DMS53 (cell line): ENCODE results near the gene PCBD1.
"Not testable (repeated sequence)": the region's sequence is repeated elsewhere in the genome, so short reads cannot be mapped to it uniquely, and the experiment has no call there.

Source experiments
- DNase-seq: peaks from one replicate; lab custom pipeline; 2025; lab: John Stamatoyannopoulos, UW

Gene PCBD1

DNA sequence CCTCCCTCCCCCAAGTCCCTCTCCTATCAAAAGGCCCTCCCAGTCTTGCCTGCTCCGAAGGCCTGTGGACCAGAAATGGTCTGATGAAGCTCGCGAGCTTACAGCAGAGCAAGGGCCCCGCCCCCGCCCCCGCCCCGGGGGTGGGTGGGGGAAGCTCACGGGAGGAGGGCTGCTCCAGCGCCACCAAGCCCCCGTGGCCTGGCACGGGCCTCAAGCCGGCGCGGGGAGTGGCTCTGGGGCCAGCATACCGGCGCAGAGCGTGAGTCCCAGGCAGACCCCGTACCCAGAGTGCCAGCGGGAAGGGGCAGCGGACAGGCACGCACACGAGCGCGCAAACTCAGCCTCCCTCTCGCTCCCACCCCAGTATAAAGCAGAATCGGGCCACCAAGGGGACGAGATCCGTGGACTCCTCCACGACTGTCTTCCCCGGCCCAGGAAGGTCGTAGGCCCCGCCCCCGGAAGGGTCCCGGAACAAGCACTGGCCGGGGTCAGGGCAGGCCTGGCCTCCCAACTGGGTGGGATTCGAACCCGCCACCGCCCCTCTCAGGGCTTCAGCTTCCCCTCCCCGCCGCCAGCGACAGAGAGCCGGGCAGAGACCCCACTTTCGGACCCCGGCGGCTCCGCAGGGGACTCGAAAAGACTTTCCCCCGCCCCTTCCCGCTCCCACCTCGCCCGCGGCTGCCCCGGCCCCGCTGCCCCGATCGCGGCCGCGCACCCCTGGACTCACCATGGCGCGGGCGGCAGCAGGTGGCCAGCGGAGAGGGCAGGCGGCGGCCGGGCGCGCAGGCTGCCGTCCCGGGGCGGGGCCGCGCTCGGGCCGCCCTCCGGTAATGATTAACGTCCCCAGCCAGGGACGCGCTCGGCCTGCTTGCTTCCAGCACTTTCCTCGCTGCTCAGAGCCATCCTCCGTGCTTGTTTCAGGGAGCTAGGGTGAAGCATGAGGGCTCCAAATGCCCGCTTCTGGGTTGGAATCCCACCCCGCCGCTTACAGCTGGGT lies at the start of gene PCBD1:
TSS of gene PCBD1 (minus strand) at position 762 of the 997 bp plus-strand sequence. CDS start at position 730, 32 bp downstream.
- peak; percentile 93 for DNase-seq

- DNase-seq: no peak
Measured at GRCh38 chr10:70937661-70938060, 49.3 kb upstream of the PCBD1 start.

DNA sequence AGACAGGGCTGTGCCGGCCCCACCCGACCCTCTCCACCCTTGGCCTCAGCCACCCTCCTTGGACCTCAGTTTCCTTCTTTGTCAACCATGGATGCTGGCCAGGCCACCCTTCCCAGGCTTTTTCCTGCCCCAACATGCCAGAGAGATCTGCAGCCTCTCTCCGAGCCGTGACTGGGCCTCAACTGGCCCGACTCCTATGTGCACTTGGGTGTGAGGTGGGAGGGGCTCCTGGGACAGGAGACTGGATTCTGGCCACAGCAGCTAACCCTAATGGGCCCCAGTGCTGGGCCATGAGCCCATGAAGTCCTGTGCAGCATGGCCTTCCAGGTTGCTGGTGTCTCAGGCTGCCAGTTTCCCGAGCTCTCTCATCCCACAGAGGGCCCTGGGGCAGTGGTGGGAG lies 47.7 kb upstream of the PCBD1 start:
- DNase-seq: no peak

DNA sequence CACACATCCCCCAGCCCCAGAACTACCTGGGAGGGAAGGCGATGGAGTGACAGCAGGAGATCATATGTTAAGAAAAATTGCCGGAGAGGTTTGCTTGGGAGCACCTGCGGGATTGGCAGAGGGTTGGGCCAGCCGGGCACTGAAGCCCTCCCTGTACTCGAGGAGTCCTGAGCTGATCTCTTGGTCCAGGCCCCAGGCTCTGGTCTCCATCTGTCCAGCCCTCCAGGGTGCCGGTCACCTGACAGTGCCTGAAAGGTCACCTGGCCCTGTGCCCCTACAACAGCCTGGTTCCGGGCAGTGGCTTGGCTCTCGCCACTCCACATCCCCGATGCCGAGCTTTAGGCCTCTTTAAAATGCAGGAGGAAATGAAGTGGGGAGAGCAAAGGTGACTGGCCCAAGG lies 47.3 kb upstream of the PCBD1 start:
- DNase-seq: no peak

- no peak for DNase-seq
Measured at GRCh38 chr10:70935125-70935625, 46.8 kb upstream of the PCBD1 start.

DNA sequence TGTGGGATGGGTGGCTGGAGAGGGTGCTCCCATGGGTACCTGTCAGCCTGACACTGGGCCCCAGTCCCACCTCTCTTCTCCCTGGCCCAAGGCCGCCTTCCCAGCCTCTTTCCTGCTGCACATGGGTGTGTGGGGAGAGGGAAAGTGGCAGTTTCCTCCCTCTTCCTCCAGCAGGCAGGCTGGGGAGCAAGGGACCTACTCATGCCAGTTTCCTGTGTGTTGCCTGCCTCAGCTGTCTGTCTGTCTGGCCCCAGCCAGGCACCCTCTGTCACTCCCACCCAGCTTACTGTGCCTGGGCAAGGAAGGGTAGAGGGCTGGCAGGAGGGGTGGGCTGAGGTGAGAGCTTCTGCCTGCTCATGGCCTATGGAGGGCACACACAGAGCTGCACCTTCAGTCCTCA lies 46.3 kb upstream of the PCBD1 start:
- no peak for DNase-seq

GRCh38 chr10:70932392-70933196 lies 44.2 kb upstream of the PCBD1 start:
- DNase-seq: no peak

DNA sequence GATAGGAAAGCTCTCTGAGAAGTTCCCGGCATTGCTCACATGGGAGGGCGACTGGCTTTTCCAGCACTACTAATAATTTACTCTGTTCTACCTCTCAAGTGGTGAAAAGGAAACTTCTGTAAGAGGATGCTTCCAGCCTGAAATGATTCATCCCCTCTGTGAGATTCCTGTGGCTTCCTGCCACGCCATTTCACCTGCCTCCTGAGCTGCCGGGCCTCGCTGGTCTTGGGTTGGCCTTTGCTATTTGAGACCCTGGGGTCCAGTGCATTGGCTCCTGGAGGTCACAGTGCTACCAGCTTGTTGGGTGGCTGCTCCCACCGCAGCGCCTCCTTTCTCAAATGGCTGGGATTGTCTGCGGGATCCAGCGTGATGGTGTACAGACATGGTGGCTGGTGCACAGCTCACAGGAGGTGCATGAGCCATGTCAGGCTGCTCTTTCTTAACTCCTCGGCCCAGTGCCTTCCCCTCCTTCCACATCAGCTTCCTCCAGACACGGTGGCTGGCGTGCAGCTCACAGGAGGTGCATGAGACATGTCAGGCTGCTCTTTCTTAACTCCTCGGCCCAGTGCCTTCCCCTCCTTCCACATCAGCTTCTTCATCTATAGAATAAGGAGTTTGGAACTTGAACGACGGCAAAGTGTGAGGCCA lies 42.9 kb upstream of the PCBD1 start:
- DNase-seq: peak; percentile 30

DNA sequence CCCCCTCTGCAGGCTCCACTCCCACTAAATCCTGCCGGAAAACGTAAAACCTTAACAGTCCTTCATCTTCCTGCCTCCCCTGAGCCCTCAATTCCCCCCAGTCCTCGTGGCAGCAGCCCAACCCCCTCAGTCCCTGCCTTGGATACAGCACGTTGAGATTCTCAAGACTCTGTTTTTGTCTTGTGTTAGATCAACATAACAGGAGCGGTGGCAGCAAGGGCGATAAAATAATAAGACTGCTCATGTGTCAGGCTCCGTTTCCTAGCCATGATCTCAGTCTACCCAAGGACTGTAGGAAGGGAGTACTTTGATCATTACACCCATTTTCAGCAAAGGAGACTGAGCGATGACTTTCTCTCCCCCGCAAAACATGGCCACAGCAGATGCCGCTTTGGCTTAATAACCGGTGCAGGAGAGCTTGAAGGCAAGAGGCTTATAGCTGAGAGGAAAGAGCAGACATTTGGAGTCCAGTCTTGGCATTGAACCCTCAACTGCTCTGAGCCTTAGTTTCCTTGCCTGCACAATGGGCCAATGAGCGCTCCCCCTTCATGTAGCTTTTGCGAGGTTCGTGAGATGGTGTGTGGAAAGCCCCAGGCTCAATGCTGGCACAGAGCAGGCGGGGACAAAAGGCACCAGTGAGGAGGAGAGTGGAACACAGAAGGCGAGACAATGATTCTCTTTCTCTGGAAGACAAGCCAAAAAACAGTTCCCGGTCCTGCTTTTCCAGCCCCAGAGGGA lies 42.1 kb upstream of the PCBD1 start:
- DNase-seq: no peak

- no peak for DNase-seq
Measured at GRCh38 chr10:70928140-70928539, 39.8 kb upstream of the PCBD1 start.

GRCh38 chr10:70927189-70927943 lies 39.0 kb upstream of the PCBD1 start:
- no peak for DNase-seq

DNA sequence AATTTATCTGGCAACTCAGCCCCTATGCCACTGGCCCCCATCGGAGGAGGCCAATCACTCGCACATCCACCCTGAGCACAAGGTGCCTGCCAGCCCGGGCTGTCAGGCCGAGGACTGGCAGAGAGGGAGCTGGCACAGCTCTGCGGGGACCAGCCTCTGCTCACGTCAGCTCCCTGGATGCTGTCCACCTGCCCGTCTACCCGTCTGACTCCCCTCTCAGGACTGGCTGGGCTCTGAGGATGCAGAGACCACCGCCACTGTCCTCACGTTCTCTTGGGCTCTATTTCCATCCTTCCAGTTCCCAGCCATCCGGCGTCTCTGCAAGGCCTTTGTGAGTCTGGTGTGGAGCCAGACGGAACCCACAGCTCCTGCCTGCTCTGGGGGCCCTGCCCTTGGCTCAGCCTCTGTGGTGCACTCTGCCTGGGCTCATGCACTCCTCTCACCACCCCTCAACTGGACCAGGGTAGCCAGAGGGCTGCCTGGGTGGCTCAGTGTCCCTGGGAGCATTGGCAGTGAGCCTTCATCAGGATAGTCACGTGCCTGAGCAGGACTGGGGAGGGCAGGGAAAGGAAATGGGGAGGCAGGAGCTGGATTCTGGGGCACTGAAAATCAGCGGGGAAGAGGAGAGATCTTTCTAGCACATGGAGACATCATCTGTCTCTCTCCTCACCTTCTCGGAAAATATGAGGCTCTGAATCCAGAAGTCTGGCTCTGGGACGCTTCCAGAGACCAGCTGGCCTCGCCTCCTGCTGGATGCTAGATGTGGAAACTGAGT lies 38.0 kb upstream of the PCBD1 start:
- no peak for DNase-seq

DNA sequence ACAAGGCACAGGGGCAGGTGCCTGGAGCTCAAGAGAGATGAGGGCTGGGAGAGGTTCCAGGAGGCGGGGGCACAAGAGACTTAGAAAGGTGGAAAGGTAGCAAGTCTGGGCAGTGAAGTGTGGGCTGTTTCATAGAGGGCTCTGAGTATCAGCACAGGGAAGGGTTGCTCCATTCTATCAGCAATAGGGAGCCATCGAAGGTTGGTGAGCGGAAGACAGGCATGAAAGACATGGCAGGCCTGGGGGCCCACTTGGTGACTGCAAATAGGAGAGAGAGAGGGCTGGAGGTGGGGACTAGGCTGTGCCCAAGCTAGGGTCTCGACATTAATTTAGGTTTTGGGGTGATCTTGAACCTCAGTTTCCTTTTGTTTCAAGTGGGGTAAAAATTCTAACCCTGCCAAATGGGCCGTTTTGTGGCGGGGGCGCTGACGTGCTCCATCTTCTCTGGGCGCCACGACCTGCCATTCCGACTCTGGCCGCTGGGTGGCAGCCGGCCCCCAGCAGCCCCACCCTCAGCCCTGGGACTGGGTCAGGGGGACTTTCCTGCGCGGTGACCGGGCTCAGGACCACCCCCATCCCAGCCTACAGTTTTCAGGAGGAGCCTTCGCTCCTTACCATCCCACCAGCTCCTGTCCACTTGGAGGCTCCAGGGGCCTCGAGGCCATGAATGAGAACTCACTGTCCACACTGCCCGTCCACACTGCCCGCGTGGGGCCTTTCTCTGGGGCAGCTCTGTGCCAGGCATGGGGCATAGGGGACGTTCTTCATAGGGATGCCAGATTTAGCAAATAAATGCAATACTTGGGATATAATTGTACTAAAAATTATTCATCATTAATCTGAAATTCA lies 37.2 kb upstream of the PCBD1 start:
- peak; percentile 47 for DNase-seq

DNA sequence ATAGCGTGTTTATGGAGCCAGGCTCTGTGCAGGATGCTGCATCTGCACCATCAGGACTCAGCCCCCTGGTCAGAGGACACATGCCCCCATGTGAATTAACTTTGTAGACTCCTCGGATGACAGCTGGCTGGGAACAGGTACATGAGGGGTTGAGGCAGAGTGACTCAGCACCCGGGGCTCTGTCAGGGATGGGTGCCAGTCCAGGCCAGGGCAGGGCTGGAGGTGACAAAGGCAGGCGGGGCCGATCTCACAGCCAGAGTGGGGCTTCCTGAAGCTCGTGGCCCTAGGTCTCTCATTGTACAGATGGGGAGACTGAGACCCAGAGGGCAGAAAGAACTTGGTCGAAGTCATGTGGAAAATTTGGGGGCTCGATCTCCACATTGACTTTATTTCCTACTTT lies 35.3 kb upstream of the PCBD1 start:
- DNase-seq: no peak

GRCh38 chr10:70921285-70921684 lies 32.9 kb upstream of the PCBD1 start:
- DNase-seq: peak; percentile 9

- peak; percentile 90 for DNase-seq
Measured at GRCh38 chr10:70920519-70920918, 32.2 kb upstream of the PCBD1 start.

DNA sequence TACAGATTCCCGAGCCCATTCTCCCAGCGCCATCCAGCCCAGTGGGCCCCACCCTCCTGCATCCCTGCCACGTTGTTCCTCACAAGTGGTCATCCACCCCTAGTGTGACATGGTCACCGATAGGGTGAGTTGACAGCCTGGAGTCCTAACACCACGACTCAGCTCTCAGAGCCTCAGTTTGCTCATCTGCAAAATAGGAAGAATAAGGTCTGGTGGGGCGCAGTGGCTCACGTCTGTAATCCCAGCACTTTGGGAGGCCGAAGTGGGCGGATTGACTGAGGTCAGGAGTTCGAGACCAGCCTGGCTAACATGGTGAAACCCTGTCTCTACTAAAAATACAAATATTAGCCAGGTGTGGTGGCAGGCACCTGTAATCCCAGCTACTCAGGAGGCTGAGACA lies 31.5 kb upstream of the PCBD1 start:
- DNase-seq: not testable (repeated sequence)

DNA sequence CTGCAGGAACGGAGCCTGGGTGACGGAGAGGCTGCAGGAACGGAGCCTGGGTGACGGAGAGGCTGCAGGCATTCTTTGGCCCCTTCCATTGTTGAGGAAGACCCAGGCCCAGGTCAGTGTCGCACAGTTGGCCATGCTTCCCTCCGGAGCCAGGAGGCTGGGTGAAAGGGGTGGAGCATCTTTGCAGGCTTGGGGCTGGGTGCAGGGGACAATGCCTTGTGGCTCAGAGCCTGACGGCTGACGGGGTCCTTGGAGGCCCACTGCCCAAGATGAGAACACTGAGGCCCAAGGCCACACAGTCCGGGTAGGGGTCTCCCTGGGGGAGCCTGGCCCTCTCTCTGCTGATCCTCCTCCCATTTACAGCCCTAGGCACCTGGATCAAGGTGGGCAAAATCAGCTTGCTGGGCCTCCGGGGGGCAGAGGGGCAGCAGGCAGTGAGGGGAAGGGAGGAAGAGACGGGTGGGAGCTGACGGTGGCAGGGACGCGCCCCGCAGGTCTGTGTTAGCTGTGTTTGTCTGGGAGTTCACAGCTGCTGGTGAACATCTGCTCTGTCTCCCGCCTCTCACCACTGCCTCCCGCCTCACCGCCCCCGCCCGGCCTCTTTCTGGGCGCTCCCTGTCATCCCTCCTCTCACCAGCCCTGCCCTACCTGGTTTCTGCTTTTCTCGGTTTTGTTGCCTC lies 30.6 kb upstream of the PCBD1 start:
- peak; percentile 86 for DNase-seq
